ENCODE data around the gene LRRC4B.

DNA sequence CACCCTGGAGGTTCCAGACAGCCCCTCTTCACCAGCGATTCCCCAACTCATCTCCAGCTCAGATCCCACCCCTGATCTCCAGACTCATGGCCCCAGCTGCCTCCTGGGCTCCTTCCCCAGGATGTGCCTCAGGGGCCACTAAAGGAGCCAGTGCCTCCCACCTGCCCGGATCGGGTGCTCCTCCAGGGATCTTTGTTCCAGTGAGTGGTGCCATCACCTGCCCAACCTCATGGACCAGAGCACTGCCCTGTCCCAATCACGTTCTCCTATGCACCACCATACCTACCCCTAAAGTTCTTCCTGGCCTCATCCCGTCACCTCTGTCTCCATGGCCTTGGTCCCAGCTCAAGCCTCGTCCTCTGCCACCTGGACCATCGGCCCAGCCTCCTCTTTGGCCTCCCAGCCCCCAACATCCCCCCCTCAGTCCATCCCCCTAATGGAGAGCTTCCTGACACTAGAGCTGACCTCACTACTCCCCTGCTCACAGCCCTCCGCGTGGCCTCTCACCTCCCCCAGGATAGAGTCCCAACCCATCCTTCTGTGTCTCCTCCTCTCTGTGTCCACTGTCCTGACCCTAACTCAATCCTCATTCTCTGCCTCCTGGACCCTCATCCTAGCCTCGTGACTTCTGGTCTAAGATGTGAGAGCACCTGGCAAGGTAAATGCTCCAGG, 82.8 kb downstream of the LRRC4B start:
- TF ChIP-seq MAX (IDR thresholded peaks at IDR 0.05) (no peak), EP300 (IDR thresholded peaks at IDR 0.05; ENCODE audit: borderline replicate concordance) (no peak)
